GM12873 (cell line): ENCODE results near the gene KDSR.

ENCODE experiments used
- CTCF ChIP-seq: IDR thresholded peaks from 2 replicates; pipeline ENCODE4 v1.5.1; 2012; ENCODE audit warnings: low read depth, mild to moderate bottlenecking, moderate library complexity, low read length, control low read depth; ENCODE audit not compliant: insufficient read depth; ENCODE audit errors: missing control alignments

Gene KDSR

GRCh38 chr18:63367053-63367953 is at the start of gene KDSR:
Gene KDSR (minus strand): TSS chr18:63367206. CDS start chr18:63367118, 88 bp downstream.
- TF ChIP-seq CTCF, result no peak

- no peak for TF ChIP-seq CTCF
Observed at GRCh38 chr18:63412953-63413352, 45.9 kb upstream of the KDSR start.

GRCh38 chr18:63410792-63411191 is 43.8 kb upstream of the KDSR start:
- no peak for TF ChIP-seq CTCF

GRCh38 chr18:63409301-63409700 is 42.3 kb upstream of the KDSR start:
- TF ChIP-seq CTCF, result no peak

GRCh38 chr18:63407734-63408133 is 40.7 kb upstream of the KDSR start:
- no peak for TF ChIP-seq CTCF

- TF ChIP-seq CTCF, result no peak
Observed at GRCh38 chr18:63405986-63406385, 39.0 kb upstream of the KDSR start.

GRCh38 chr18:63402246-63403162 is 35.5 kb upstream of the KDSR start:
- no peak for TF ChIP-seq CTCF
